K562 (cell line): ENCODE results near the gene RINL. TPM values are rescaled to one million over a fixed set of nuclear protein-coding genes. Genes with fewer than 3 reads are reported as not detected.

Experiments
- CBX1 ChIP-seq: sonication (generic); IDR thresholded peaks from 2 replicates; pipeline ENCODE4 v1.6.1; 2016; ENCODE audit warnings: antibody characterized with exemption, low read depth, mild to moderate bottlenecking
- ELF2 ChIP-seq: fragments of 250-450 bp; sonication (Bioruptor Pico); IDR thresholded peaks from 2 replicates; pipeline ENCODE4 v1.5.0; 2021; ENCODE audit warnings: mild to moderate bottlenecking
- GTF2E2 ChIP-seq: fragments of 200-800 bp; sonication (Bioruptor generic); IDR thresholded peaks from 2 replicates; pipeline ENCODE4 v1.6.1; 2016; ENCODE audit warnings: missing genetic modification characterization, missing compliant biosample characterization
- HES1 ChIP-seq: fragments of 450-650 bp; IDR thresholded peaks from 2 replicates; pipeline ENCODE4 v1.6.1; 2016; ENCODE audit warnings: low read depth, mild to moderate bottlenecking, moderate library complexity
- ID3 ChIP-seq, 2 experiments: fragments of 250-450 bp in 1 of 2; fragments of 450-650 bp in 1 of 2; sonication (Bioruptor Pico) in 1 of 2; IDR thresholded peaks; 2 replicates each; pipeline versions ENCODE4 v1.6.1 to v1.8.0; 2016 to 2021; ENCODE audit warnings: mild to moderate bottlenecking in 2 of 2, moderate library complexity in 2 of 2, missing compliant biosample characterization in 1 of 2, missing genetic modification characterization in 1 of 2
- KDM4B ChIP-seq, 2 experiments: fragments of 450-650 bp in 1 of 2; sonication (generic) in 1 of 2; IDR thresholded peaks; 2 replicates each; pipeline ENCODE4 v1.6.1; 2016 to 2017; ENCODE audit warnings: borderline replicate concordance in 2 of 2, antibody characterized with exemption in 1 of 2, low read depth in 1 of 2, mild to moderate bottlenecking in 1 of 2
- KLF6 ChIP-seq: fragments of 250-450 bp; sonication (Bioruptor Pico); IDR thresholded peaks from 2 replicates; pipeline ENCODE4 v1.4.0; 2020; ENCODE audit warnings: mild to moderate bottlenecking, moderate library complexity, borderline replicate concordance
- MAFG ChIP-seq: fragments of 450-650 bp; conservative IDR thresholded peaks from 2 replicates; pipeline ENCODE4 v1.6.1; 2016; ENCODE audit warnings: missing genetic modification characterization, missing compliant biosample characterization
- MAFK ChIP-seq: IDR thresholded peaks from 2 replicates; pipeline ENCODE4 v1.6.1; 2011; ENCODE audit warnings: low read length, improper control_type of control experiment
- NFE2 ChIP-seq: IDR thresholded peaks from 2 replicates; pipeline ENCODE4 v1.6.1; 2014; ENCODE audit warnings: antibody characterized with exemption, low read depth
- PHB2 ChIP-seq: fragments of 450-650 bp; IDR thresholded peaks from 2 replicates; pipeline ENCODE4 v1.6.1; 2017; ENCODE audit warnings: low read depth
- PRMT5 ChIP-seq: sonication (generic); formaldehyde crosslinking; IDR thresholded peaks from 2 replicates; pipeline ENCODE4 v1.5.0; 2020; ENCODE audit warnings: missing genetic modification reagents
- RAD21 ChIP-seq, 2 experiments: fragments of 250-450 bp in 1 of 2; fragments of 450-650 bp in 1 of 2; sonication (Bioruptor Pico) in 1 of 2; formaldehyde crosslinking in 1 of 2; IDR thresholded peaks in 1 of 2; conservative IDR thresholded peaks in 1 of 2; 2 replicates each; pipeline versions ENCODE4 v1.4.0 to v1.8.0; 2020 to 2022; ENCODE audit warnings: mild to moderate bottlenecking in 2 of 2, moderate library complexity in 1 of 2
- RBM22 ChIP-seq: fragments of 200-400 bp; formaldehyde crosslinking; IDR thresholded peaks from 2 replicates; pipeline ENCODE4 v1.6.1; 2018; ENCODE audit warnings: low read length, low read depth; ENCODE audit not compliant: poor library complexity, severe bottlenecking
- SP1 ChIP-seq: sonication (generic); formaldehyde crosslinking; IDR thresholded peaks from 2 replicates; pipeline ENCODE4 v1.8.1; 2022; ENCODE audit warnings: mild to moderate bottlenecking, missing genetic modification reagents
- TEAD4 ChIP-seq, 2 experiments: sonication (generic) in 1 of 2; formaldehyde crosslinking in 1 of 2; IDR thresholded peaks; 2 replicates each; pipeline versions ENCODE4 v1.6.1 to v1.8.0; 2012 to 2022; ENCODE audit warnings: borderline replicate concordance in 1 of 2, inconsistent platforms in 1 of 2, low read length in 1 of 2, mild to moderate bottlenecking in 1 of 2, missing genetic modification reagents in 1 of 2
- ZNF121 ChIP-seq: sonication (generic); formaldehyde crosslinking; conservative IDR thresholded peaks from 2 replicates; pipeline ENCODE4 v1.8.0; 2022; ENCODE audit warnings: missing genetic modification reagents
- ZNF316 ChIP-seq: fragments of 450-650 bp; IDR thresholded peaks from 2 replicates; pipeline ENCODE4 v1.6.1; 2016
- ZNF639 ChIP-seq, 2 experiments: fragments of 200-800 bp in 1 of 2; sonication (Bioruptor generic) in 1 of 2; sonication (generic) in 1 of 2; formaldehyde crosslinking in 1 of 2; IDR thresholded peaks in 1 of 2; conservative IDR thresholded peaks in 1 of 2; 2 replicates each; pipeline versions ENCODE4 v1.5.0 to v1.6.1; 2016 to 2020; ENCODE audit warnings: missing compliant biosample characterization in 1 of 2, missing genetic modification characterization in 1 of 2, missing genetic modification reagents in 1 of 2
- polyA plus RNA-seq, 8 experiments: library from polyadenylated mRNA; depleted of rRNA in 4 of 8; stranded (reverse) in 5 of 8; unstranded in 3 of 8; fragments of >200 nt; fragmentation: Nextera tagmentation in 2 of 8; fragmentation: Illumina TruSeq in 1 of 8; extraction: Ambion mirVana in 2 of 8; extraction: Trizol in 1 of 8; gene quantifications; 2 replicates each; pipeline versions ENCODE4 v1.2.1 to v1.2.3, GENCODE V29; 2011 to 2014; ENCODE audit warnings: inconsistent platforms in 1 of 8, missing spikeins in 1 of 8
- total RNA-seq, 7 experiments: library from RNA; depleted of rRNA in 6 of 7; stranded (reverse); fragments of >200 nt in 6 of 7; fragmentation: Illumina TruSeq in 2 of 7; extraction: Trizol in 2 of 7; gene quantifications; 2 replicates each; pipeline versions ENCODE4 v1.2.1 to v1.2.3, GENCODE V29; 2011 to 2021; ENCODE audit warnings: low replicate concordance in 1 of 7
- TF ChIP-seq, protein P1 (sequence below): fragments of 450-650 bp; formaldehyde crosslinking; IDR thresholded peaks from 2 replicates; pipeline ENCODE4 v1.4.0; 2022; ENCODE audit warnings: missing genetic modification characterization

The RINL gene
- total and polyA plus RNA-seq, 9 of the 15 experiments (the other 6 are each of a cell fraction or from before 2014, with no cell fraction given), result 0.82 to 10.9 (median 4.9) TPM

GRCh38 chr19:38830039-38830733 lies 47.9 kb downstream of the RINL start (continued):
- TF ChIP-seq KDM4B (IDR thresholded peaks at IDR 0.05; ENCODE audit: borderline replicate concordance in 2 of 2, low read depth in 1 of 2), result no peak
- TF ChIP-seq KLF6 (CRISPR knock-in tag), result no peak
- TF ChIP-seq ELF2 (CRISPR knock-in tag), result no peak
- no peak for TF ChIP-seq RBM22
- peak; percentile 54 for TF ChIP-seq MAFG
- TF ChIP-seq ZNF316, result peak; percentile 84
- no peak for TF ChIP-seq HES1
- TF ChIP-seq SP1, result no peak; the same call in 1 of the 2 replicates
- no peak for TF ChIP-seq TEAD4 (IDR thresholded peaks at IDR 0.05; ENCODE audit: low read length)
- TF ChIP-seq TEAD4 (CRISPR knock-in tag; IDR thresholded peaks at IDR 0.05; ENCODE audit: borderline replicate concordance), result no peak
- TF ChIP-seq GTF2E2, result no peak
- TF ChIP-seq PRMT5, result no peak
- no peak for TF ChIP-seq CBX1
- no peak for TF ChIP-seq ZNF639 (CRISPR knock-in tag; conservative IDR thresholded peaks at IDR 0.05 in 1 of 2, IDR thresholded peaks at IDR 0.05 in 1 of 2)
- no peak for TF ChIP-seq NFE2
- TF ChIP-seq ID3 (CRISPR knock-in tag; IDR thresholded peaks at IDR 0.05), result no peak
- TF ChIP-seq ID3 (tag; IDR thresholded peaks at IDR 0.05), result no peak
- no peak for TF ChIP-seq ZNF121 (CRISPR knock-in tag)
- TF ChIP-seq PHB2, result no peak
- TF ChIP-seq MAFK, result peak; percentile 35
- TF ChIP-seq RAD21 (CRISPR knock-in tag; conservative IDR thresholded peaks at IDR 0.05 in 1 of 2, IDR thresholded peaks at IDR 0.05 in 1 of 2), result no peak
- TF ChIP-seq, protein P1, sequence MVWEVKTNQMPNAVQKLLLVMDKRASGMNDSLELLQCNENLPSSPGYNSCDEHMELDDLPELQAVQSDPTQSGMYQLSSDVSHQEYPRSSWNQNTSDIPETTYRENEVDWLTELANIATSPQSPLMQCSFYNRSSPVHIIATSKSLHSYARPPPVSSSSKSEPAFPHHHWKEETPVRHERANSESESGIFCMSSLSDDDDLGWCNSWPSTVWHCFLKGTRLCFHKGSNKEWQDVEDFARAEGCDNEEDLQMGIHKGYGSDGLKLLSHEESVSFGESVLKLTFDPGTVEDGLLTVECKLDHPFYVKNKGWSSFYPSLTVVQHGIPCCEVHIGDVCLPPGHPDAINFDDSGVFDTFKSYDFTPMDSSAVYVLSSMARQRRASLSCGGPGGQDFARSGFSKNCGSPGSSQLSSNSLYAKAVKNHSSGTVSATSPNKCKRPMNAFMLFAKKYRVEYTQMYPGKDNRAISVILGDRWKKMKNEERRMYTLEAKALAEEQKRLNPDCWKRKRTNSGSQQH (CRISPR knock-in tag), result no peak
